Measurements from ENCODE around the gene SLC39A9. TPM values are rescaled to one million over a fixed set of nuclear protein-coding genes. Genes with fewer than 3 reads are reported as not detected.

The SLC39A9 gene
- total RNA-seq, 2 donors from 2014 or later, result 79.7 to 83.1 TPM

DNA sequence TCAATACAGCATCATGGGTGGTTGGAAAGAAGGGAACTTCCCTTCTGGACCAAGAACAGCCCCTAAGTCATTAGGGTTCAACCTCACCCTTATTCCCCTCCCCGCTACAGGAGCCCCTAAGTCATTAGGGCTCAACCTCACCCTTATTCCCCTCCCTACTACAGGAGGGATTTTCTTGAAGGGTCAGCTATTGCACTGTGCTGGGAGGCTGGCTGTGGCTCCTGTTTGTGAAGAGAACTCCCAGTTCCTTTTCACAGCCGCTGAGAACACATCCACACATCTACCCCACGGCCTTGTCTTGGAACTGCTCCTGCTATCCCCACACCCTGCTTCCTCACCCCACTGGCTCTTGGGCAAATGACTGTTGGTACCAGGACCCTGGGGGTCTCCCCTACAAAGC is 45.3 kb upstream of the SLC39A9 start:
- TF ChIP-seq, protein P1, sequence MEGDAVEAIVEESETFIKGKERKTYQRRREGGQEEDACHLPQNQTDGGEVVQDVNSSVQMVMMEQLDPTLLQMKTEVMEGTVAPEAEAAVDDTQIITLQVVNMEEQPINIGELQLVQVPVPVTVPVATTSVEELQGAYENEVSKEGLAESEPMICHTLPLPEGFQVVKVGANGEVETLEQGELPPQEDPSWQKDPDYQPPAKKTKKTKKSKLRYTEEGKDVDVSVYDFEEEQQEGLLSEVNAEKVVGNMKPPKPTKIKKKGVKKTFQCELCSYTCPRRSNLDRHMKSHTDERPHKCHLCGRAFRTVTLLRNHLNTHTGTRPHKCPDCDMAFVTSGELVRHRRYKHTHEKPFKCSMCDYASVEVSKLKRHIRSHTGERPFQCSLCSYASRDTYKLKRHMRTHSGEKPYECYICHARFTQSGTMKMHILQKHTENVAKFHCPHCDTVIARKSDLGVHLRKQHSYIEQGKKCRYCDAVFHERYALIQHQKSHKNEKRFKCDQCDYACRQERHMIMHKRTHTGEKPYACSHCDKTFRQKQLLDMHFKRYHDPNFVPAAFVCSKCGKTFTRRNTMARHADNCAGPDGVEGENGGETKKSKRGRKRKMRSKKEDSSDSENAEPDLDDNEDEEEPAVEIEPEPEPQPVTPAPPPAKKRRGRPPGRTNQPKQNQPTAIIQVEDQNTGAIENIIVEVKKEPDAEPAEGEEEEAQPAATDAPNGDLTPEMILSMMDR (IDR thresholded peaks at IDR 0.05), result no peak
- Histone ChIP-seq H3K4me1 (no peaks in the 10 kb centered on the region), H3K4me3 (no peak overlapping the region), H3K27ac (no peak overlapping the region), H3K9ac (ENCODE audit: low read depth in 2 of 2, low read length in 2 of 2) (no peak overlapping the region), H3K9me3 (no peaks in the 10 kb centered on the region), H3K36me3 (no peaks in the 10 kb centered on the region), H3K27me3 (no peaks in the 10 kb centered on the region)
- DNase-seq, result no peak
- intact Hi-C loops (cut with DNase I), result no loop called here

- Histone ChIP-seq H3K9ac (ENCODE audit: low read depth in 2 of 2, low read length in 2 of 2) (no peak overlapping the region), H3K4me1 (no peaks in the 10 kb centered on the region), H3K36me3 (no peaks in the 10 kb centered on the region), H3K27ac (no peak overlapping the region), H3K27me3 (no peaks in the 10 kb centered on the region), H3K4me3 (no peak overlapping the region), H3K9me3 (no peaks in the 10 kb centered on the region)
- TF ChIP-seq, protein P1 (IDR thresholded peaks at IDR 0.05), result no peak
- intact Hi-C loops (cut with DNase I), result no loop called here
- peak; percentile 32 for DNase-seq
Observed at GRCh38 chr14:69354383-69355153, 43.9 kb upstream of the SLC39A9 start.

DNA sequence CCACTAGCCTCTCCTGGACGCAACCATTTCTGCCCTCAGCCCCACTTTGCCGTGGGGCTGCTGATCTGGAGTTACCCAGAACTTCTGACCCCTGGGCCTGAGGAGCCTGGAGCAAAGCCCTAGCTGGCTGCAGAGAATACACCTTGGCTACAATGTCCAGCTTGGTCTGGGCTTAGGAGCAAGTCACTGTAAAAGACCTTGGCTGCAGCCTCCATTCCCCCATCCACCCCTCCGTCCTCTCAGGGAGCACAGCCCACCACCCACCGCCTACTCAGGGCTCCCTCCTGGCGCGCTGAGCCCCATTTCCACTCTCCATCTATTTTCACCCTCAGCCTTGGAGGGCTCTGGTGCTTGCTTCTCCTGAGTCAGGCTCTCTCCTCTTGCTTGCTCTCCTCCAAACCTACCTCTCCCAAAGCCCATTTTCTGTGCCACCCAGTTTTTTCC is 43.3 kb upstream of the SLC39A9 start:
- no peak overlapping the region for H3K27ac ChIP-seq
- intact Hi-C loops (cut with DNase I), result no loop called here

DNA sequence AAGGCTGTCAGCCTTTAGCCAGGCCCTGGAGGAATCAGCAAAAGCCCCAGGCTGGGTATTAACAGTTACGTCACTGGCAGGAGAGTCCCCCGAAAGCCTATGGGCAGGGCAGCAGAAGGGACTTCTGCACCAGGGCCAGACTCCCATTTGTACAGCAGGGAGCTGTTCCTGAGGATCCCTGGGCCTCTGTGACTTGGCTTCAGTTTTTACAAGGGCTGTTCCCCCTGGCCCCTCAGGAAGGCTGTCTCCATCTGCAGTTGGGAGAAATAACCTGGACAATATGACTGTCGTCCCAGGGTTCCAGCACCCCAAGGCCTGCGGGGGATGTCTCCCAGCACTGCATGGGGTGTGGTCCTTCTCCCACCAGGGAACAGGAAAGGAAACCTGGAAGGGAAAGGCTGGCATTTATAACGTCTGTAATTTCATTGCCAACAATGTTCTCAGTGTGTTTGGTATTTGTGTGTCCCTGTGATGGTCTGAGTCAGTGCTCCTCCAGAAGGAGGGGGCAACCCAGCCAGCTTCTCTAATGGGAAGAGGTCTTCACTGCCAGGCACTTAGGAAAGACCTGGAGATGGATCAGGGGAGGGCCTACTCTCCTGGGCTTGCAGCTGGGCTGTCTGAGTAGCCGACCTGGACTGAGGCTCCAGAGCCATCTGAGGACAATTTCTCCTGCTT is 42.7 kb upstream of the SLC39A9 start:
- intact Hi-C loops (cut with DNase I), result no loop called here
- no peak overlapping the region for H3K4me3 ChIP-seq
- TF ChIP-seq, protein P1 (IDR thresholded peaks at IDR 0.05), result no peak
- no peaks in the 10 kb centered on the region for H3K4me1 ChIP-seq
- no peak overlapping the region for H3K27ac ChIP-seq
- H3K27me3 ChIP-seq, result no peaks in the 10 kb centered on the region
- DNase-seq, result no peak
- no peaks in the 10 kb centered on the region for H3K9me3 ChIP-seq
- no peaks in the 10 kb centered on the region for H3K36me3 ChIP-seq
- H3K9ac ChIP-seq (ENCODE audit: low read depth in 2 of 2, low read length in 2 of 2), result no peak overlapping the region

More for the DNA sequence above, 43.3 kb upstream of the SLC39A9 start:
- TF ChIP-seq, protein P1 (IDR thresholded peaks at IDR 0.05), result no peak
- Histone ChIP-seq H3K36me3 (no peaks in the 10 kb centered on the region), H3K4me3 (no peak overlapping the region), H3K9me3 (no peaks in the 10 kb centered on the region), H3K27me3 (no peaks in the 10 kb centered on the region), H3K9ac (ENCODE audit: low read depth in 2 of 2, low read length in 2 of 2) (no peak overlapping the region), H3K4me1 (no peaks in the 10 kb centered on the region)
- no peak for DNase-seq

DNA sequence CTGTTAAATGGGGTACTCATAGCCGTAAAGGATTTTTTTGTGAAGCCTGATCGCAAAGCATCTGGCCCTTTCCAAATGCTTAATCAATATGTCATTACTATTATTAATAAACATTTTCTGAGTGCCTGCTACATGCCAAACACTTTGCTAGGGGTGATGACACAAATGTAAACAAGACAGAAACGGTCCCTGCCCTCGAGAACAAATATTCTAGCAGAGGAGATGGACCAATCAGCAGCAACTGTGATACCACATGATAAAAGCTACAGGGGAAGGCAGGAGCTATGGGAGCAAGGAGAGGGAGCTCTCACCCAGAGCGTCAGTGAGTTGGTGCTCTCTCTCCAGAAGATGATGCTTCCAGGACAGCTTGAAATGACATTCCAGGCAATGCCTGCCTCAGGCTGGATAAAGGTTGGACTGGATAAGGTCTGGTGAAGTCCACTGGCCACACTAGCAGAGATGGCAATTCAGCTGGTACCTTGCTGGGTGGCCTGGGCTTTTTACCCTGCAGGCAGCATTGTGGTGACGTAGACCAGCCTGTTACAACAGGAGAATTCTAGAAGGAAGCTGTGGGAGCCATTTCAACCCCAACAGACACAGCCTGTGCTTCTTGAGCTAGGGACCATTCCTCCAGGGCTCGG is 41.5 kb upstream of the SLC39A9 start:
- intact Hi-C loops (cut with DNase I), result no loop called here
- DNase-seq, result no peak
- no peak overlapping the region for H3K9ac ChIP-seq (ENCODE audit: low read depth in 2 of 2, low read length in 2 of 2)
- H3K36me3 ChIP-seq, result no peaks in the 10 kb centered on the region
- H3K4me3 ChIP-seq, result no peak overlapping the region
- no peaks in the 10 kb centered on the region for H3K4me1 ChIP-seq
- TF ChIP-seq, protein P1 (IDR thresholded peaks at IDR 0.05), result no peak
- H3K27ac ChIP-seq, result no peak overlapping the region
- no peaks in the 10 kb centered on the region for H3K9me3 ChIP-seq
- no peaks in the 10 kb centered on the region for H3K27me3 ChIP-seq

Data from colonic mucosa (tissue), 4 donors.